HG03159 (cell line): ENCODE results near the gene U2AF1L4.

ENCODE experiments used
- ATAC-seq: cut with Tn5 transposase; IDR thresholded peaks from one replicate; pipeline ENCODE4 v1.9.1; 2021; ENCODE audit warnings: mild to moderate bottlenecking, moderate library complexity; ENCODE audit not compliant: unreplicated experiment

U2AF1L4 gene

DNA sequence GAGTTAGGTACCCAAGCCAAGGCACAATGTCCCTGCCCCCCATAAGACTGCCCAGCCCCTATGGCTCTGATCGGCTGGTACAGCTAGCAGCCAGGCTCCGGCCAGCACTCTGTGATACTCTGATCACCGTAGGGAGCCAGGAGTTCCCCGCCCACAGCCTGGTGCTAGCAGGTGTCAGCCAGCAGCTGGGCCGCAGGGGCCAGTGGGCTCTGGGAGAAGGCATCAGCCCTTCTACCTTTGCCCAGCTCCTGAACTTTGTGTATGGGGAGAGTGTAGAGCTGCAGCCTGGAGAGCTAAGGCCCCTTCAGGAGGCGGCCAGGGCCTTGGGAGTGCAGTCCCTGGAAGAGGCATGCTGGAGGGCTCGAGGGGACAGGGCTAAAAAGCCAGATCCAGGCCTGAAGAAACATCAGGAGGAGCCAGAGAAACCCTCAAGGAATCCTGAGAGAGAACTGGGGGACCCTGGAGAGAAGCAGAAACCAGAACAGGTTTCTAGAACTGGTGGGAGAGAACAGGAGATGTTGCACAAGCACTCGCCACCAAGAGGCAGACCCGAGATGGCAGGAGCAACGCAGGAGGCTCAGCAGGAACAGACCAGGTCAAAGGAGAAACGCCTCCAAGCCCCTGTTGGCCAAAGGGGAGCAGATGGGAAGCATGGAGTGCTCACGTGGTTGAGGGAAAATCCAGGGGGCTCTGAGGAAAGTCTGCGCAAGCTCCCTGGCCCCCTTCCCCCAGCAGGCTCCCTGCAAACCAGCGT is 30.4 kb downstream of the U2AF1L4 start:
- no peak for ATAC-seq

DNA sequence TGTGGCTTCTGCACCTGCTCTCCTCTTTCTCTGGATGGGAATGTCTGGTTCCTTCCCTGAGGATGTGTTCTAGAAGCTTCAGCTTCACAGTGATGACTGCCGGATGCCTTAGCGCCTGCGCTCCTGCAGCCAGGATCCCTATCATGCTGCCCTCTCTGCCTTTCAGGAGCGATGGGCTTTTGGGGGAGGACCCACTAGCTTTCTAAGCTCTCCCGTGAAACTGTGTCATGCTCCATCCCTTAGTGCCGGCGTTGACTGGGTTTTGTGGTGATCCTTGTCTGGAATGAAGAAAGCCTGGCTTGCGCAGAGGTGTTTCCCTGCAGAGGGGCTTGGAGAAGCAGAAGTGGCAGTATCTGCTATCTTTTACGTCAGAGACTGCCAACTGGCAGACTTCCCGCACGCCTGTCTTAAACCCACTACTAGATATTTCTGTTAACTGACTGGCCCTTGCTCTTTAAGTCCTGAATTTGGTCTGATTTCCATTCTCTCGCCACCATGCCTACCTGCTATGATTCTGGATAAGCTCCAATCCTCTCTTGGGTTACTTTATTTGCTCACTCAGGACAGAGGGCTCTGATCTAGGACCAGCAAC is 31.2 kb downstream of the U2AF1L4 start:
- no peak for ATAC-seq

GRCh38 chr19:35713506-35713850 is 31.7 kb downstream of the U2AF1L4 start:
- no peak for ATAC-seq

DNA sequence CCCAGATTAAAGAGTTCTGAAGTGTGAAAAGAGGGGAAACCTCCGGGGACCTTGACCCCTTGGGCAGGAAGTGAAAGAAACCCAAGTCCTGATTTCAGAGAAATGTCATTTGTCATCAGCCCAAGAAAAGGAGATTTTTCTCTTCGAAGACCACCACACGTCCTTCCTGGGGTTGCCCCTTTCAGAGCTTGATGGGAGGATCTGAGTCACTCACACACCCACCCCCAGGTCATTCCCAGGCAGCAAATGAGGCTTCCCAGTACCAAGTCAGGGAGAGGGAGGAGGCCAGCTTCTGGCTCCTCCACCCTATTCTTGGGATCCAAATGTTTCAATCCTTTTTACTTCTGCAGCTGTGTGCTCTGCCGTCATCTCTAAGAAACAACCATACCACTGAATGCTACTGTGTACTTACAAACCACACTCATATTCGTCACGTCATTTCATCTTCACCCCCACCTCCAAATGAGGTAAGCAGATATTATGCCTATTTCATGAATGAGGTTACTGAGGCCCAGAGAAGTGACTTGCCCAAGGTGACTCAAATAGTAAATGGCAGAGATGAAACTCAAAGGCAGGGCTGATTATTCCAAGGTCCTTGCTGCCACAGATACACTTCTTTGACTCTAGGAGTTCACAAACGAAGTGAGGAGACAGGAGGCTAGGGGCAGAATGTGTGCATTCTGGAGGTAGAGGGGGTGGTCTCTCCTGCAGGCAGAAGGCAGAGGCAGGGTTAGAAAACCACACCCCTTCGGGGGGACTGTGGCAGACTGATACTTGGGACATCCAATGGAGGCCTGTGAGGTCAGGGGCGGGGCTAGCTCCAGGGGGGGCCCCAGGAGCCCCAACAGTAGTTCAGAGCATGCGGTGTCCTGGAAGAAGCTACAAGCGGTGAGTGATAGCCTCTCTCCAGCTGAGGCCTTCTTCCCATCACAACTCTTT is 32.4 kb downstream of the U2AF1L4 start:
- no peak for ATAC-seq

GRCh38 chr19:35710784-35711723 is 34.2 kb downstream of the U2AF1L4 start:
- ATAC-seq: no peak

GRCh38 chr19:35708391-35708790 is 36.8 kb downstream of the U2AF1L4 start:
- no peak for ATAC-seq

- no peak for ATAC-seq
Measured at GRCh38 chr19:35704218-35704617, 41.0 kb downstream of the U2AF1L4 start, which contains the start of gene ZBTB32. Gene ZBTB32, plus strand, starts transcription at chr19:35704558. Its CDS starts 10,069 bp downstream, at chr19:35714627.

- ATAC-seq: no peak
Measured at GRCh38 chr19:35703343-35703742, 41.9 kb downstream of the U2AF1L4 start.

- ATAC-seq: peak; percentile 95
Measured at GRCh38 chr19:35702223-35703012, 42.8 kb downstream of the U2AF1L4 start.

GRCh38 chr19:35696835-35697234 is 48.4 kb downstream of the U2AF1L4 start:
- ATAC-seq: no peak

- ATAC-seq: no peak
Measured at GRCh38 chr19:35695895-35696422, 49.3 kb downstream of the U2AF1L4 start.

GRCh38 chr19:35693835-35694599 is 51.2 kb downstream of the U2AF1L4 start:
- peak; percentile 73 for ATAC-seq

DNA sequence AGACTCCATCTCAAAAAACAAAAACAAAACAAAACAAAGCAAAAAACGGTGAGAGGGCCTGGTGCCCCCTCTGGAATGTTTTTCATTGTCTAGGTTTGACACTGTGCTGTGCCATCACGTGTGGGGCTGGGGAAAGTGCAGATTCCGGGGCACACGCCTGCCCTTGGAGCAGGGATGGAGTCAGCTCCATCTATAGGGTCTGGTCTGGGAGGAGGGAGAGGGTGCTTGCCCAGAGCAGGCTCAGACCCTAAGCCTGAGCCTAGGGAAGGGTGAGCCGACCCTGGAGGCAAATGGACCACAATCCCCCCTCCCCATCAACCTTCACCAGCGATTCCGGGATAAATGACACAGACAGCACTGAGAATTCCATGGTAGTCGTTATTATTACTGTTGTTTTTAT is 51.8 kb downstream of the U2AF1L4 start:
- ATAC-seq: no peak
